ENCODE measurements around the gene ELFN1. TPM values are rescaled to one million over a fixed set of nuclear protein-coding genes. Genes with fewer than 3 reads are reported as not detected.

Gene ELFN1
- total RNA-seq, 2 donors from 2014 or later: 0.33 to 1.3 TPM

DNA sequence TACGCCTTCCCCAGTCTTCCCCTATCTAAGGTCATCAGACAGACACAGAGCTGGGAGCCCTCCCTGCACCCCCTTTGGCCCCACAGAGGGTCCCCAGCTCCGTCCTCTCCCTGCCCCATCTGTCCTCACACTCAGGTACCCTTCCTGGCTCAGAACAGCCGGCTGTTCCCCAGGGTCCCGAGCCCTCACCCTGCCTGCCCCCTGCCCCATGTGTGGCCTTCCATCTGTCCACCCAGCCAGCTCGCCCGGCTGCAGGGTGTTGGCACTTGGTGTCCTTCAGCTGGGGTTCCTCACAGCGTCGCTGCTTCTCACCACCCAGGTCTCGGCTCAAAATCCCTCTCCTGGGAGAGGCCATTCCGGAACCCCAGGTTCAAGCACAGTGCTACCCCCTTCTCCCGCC lies 28.9 kb upstream of the ELFN1 start:
- Histone ChIP-seq H3K4me3 (no peak overlapping the region), H3K9me3 (peaks cover 0 to 4% (median 0%) of the 10 kb centered on the region in 3 donors), H3K27ac (no peak overlapping the region), H3K36me3 (replicated peaks in 1 of 2; ENCODE audit: insufficient read depth in 1 of 2, low read depth in 2 of 2) (no peaks in the 10 kb centered on the region), H3K27me3 (peaks cover 0 to 1% of the 10 kb centered on the region in 2 donors), H3K4me1 (no peaks in the 10 kb centered on the region)
- intact Hi-C loops (cut with DNase I): no loop called here
- ATAC-seq (no peak), DNase-seq (no peak)
- 53 to 65% methylated on average over 11 of the region's 11 CpGs for WGBS, 2 donors
- TF ChIP-seq, protein P1, sequence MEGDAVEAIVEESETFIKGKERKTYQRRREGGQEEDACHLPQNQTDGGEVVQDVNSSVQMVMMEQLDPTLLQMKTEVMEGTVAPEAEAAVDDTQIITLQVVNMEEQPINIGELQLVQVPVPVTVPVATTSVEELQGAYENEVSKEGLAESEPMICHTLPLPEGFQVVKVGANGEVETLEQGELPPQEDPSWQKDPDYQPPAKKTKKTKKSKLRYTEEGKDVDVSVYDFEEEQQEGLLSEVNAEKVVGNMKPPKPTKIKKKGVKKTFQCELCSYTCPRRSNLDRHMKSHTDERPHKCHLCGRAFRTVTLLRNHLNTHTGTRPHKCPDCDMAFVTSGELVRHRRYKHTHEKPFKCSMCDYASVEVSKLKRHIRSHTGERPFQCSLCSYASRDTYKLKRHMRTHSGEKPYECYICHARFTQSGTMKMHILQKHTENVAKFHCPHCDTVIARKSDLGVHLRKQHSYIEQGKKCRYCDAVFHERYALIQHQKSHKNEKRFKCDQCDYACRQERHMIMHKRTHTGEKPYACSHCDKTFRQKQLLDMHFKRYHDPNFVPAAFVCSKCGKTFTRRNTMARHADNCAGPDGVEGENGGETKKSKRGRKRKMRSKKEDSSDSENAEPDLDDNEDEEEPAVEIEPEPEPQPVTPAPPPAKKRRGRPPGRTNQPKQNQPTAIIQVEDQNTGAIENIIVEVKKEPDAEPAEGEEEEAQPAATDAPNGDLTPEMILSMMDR (IDR thresholded peaks at IDR 0.05): no peak
- no peak for TF ChIP-seq POLR2A (IDR thresholded peaks at IDR 0.05)

DNA sequence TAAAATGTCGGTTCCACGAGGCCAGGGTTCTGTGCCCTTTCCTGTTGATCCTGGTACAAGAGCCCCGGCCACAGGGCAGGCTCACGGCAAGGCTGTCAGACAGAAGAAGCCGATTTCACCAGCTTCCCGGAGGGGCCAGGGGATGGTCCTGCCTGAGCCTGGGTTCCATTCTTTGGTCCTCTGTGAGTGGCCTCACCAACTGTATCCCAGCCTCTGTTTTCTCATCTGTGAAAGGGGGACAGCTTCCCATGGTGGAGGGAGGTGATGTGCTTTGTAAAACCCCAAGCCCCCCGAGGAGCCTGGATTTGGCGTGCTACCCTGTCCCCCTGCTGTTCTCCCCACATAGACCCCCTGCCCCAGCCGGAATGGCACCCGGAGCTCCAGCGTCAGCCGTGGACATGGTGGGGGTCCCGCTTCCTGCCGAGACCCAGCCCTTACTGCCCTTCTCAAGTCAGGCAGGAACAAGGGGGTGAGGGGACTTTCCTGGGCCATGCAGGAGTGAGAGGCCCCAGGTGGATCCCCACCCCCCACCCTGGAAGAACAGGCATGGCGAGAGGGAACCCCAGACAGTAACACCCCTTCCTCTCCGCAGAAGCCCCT lies 28.3 kb upstream of the ELFN1 start:
- Histone ChIP-seq H3K27ac (no peak overlapping the region), H3K9me3 (peaks cover 0 to 4% (median 0%) of the 10 kb centered on the region in 3 donors), H3K36me3 (replicated peaks in 1 of 2; ENCODE audit: insufficient read depth in 1 of 2, low read depth in 2 of 2) (no peaks in the 10 kb centered on the region), H3K4me3 (no peak overlapping the region), H3K4me1 (no peaks in the 10 kb centered on the region), H3K27me3 (peaks cover 0 to 5% of the 10 kb centered on the region in 2 donors)
- DNase-seq: no peak
- intact Hi-C loops (cut with DNase I): no loop called here
- 40 to 63% methylated on average over 8 to 15 of the region's 16 CpGs for WGBS, 2 donors
- TF ChIP-seq POLR2A (IDR thresholded peaks at IDR 0.05): no peak
- TF ChIP-seq, protein P1 (IDR thresholded peaks at IDR 0.05): no peak
- ATAC-seq: no peak

DNA sequence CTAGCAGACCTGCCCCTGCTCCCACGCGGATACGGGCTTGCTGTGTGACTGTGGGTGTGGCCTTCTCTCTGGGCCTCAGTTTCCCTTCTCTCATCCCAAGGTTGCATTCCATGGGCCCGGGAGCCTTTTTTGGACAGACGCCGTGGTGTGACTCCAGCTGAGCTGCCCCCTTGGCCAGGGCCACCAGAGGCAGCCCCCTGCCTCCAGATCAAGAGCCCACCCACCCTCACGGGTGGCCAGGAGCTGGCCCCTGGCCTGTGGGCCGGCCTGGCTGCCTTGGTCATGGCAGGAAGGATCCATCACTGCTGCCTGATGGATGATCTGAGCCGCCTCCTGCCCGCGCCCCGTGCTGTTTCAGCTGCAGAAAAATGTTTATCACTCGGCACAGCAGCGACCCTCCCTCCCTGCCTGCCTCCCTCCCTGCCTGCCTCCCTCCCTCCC lies 27.8 kb upstream of the ELFN1 start:
- Histone ChIP-seq H3K36me3 (replicated peaks in 1 of 2; ENCODE audit: insufficient read depth in 1 of 2, low read depth in 2 of 2) (no peaks in the 10 kb centered on the region), H3K4me1 (no peaks in the 10 kb centered on the region), H3K4me3 (no peak overlapping the region), H3K27me3 (peaks cover 0 to 5% of the 10 kb centered on the region in 2 donors), H3K9me3 (peaks cover 0 to 2% (median 0%) of the 10 kb centered on the region in 3 donors), H3K27ac (no peak overlapping the region)
- intact Hi-C loops (cut with DNase I): no loop called here
- WGBS, 2 donors: 24 to 29% methylated on average over 6 to 10 of the region's 14 CpGs
- DNase-seq: no peak
- TF ChIP-seq, protein P1 (IDR thresholded peaks at IDR 0.05): no peak
- TF ChIP-seq POLR2A (IDR thresholded peaks at IDR 0.05): no peak
- ATAC-seq: no peak

DNA sequence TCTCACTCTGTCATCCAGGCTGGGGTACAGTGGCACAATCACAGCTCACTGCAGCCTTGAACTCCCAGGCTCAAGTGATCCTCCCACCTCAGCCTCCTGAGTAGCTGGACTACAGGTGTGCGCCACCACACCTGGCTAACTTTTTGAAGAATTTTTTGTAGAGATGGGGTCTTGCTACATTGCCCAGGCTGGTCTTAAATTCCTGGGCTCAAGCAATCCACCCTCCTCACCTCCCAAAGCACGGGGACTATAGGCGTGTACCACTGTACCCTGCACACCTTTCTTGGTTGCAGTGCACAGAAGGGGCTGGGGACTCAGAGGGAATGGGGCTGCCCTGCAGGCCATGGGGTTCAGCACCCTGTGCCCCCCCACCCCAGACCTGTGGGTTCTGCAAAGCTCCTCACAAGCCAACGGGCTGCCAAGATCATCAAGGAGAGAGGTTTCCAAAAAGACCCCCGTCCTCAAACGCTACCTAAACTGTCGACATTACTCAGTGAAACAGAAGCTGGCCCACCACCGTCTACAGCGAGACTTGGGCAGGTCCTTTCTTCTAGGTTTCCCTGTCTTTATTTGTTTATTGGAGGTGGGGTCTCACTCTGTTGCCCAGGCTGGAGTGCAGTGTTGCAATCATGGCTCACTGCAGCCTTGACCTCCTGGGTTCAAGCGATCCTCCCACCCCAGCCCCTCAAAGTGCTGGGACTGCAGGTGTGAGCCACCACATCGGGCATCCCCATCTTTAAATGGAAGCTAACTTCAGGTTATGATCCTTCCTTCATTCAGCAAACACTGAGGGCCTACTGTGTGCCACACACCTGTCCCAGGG lies 26.6 kb upstream of the ELFN1 start:
- Histone ChIP-seq H3K4me3 (no peak overlapping the region), H3K4me1 (peaks cover 7% of the 10 kb centered on the region), H3K27ac (no peak overlapping the region), H3K9me3 (no peaks in the 10 kb centered on the region), H3K27me3 (peaks cover 0 to 10% of the 10 kb centered on the region in 2 donors), H3K36me3 (replicated peaks in 1 of 2; ENCODE audit: insufficient read depth in 1 of 2, low read depth in 2 of 2) (no peaks in the 10 kb centered on the region)
- no peak for ATAC-seq
- 67 to 72% methylated on average over 10 to 11 of the region's 11 CpGs for WGBS, 2 donors
- TF ChIP-seq, protein P1 (IDR thresholded peaks at IDR 0.05): no peak
- DNase-seq: no peak
- intact Hi-C loops (cut with DNase I): no loop called here

All from body of pancreas (tissue), 4 donors.